ENCODE data around the gene KRTAP2-2. TPM values are rescaled to one million over a fixed set of nuclear protein-coding genes. Genes with fewer than 3 reads are reported as not detected.
"Not testable (repeated sequence)": the region's sequence is repeated elsewhere in the genome, so short reads cannot be mapped to it uniquely, and the experiment has no call there.

The KRTAP2-2 gene
- total RNA-seq, 1 experiment from 2014 or later, result not detected

DNA sequence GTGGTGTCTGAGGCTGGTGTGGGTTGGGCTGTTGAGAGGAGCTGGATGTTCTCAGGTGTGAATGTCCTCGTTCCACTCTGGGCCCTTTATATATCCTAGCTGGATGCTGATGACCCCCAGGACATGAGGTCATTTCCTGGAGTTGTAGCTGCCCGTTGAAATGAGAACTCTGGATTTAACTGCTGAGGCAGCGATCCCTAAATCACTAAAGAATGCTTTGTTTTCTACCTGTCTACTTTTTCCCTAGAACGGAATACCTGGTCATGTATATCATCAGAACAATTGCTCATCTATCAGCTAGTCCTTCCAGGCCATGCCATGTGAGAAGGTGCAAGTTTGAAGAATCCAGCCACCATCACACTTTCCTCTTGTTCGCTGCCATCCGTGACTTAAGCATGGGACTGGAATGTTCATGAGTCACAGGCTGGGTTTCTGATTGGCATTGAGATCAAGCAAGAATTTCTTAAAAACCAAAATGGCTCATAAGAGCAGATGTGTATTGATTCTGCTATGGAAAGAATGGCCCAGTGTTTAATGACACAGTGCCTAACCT lies 5.1 kb upstream of the KRTAP2-2 start, which contains the start of gene KRTAP2-3:
Gene KRTAP2-3, minus strand, starts transcription at position 63 of the 553 bp plus-strand sequence. CDS start 64 bp downstream, outside the sequence.
- Mint-ChIP-seq H3K4me1 (peaks cover 13% of the 10 kb centered on the region), H3K9me3 (peaks cover 8% of the 10 kb centered on the region), H3K27me3 (ENCODE audit: low read depth) (no peaks in the 10 kb centered on the region), H3K36me3 (peaks cover 4% of the 10 kb centered on the region; the same call in 1 of the 2 replicates), H3K4me3 (no peak within 1 kb of the TSS), H3K27ac (peak within 1 kb of the TSS; percentile 60; the same call in 1 of the 2 replicates)
- no peak for DNase-seq (ENCODE audit: low spot score)
- ATAC-seq, result peak; percentile 16; the same call in 1 of the 2 replicates
- CTCF ChIA-PET, result interaction anchor here (1.1 kb wide), 1 partner anchor 21 kb away, joined by 3 read pairs; no protein-coding TSS in a partner anchor
- POLR2A ChIA-PET, result no interaction called here
- TF ChIP-seq NR3C1 (CRISPR knock-in tag; conservative IDR thresholded peaks at IDR 0.05; ENCODE audit: low read depth) (no peak), NR1H2 (CRISPR knock-in tag; IDR thresholded peaks at IDR 0.05) (no peak), ZBTB21 (CRISPR knock-in tag; IDR thresholded peaks at IDR 0.05; ENCODE audit: borderline replicate concordance) (no peak), HMGA2 (CRISPR knock-in tag; IDR thresholded peaks at IDR 0.05) (no peak)
- TF ChIP-seq, protein P1, sequence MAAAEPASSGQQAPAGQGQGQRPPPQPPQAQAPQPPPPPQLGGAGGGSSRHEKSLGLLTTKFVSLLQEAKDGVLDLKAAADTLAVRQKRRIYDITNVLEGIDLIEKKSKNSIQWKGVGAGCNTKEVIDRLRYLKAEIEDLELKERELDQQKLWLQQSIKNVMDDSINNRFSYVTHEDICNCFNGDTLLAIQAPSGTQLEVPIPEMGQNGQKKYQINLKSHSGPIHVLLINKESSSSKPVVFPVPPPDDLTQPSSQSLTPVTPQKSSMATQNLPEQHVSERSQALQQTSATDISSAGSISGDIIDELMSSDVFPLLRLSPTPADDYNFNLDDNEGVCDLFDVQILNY (CRISPR knock-in tag; IDR thresholded peaks at IDR 0.05), result no peak

DNA sequence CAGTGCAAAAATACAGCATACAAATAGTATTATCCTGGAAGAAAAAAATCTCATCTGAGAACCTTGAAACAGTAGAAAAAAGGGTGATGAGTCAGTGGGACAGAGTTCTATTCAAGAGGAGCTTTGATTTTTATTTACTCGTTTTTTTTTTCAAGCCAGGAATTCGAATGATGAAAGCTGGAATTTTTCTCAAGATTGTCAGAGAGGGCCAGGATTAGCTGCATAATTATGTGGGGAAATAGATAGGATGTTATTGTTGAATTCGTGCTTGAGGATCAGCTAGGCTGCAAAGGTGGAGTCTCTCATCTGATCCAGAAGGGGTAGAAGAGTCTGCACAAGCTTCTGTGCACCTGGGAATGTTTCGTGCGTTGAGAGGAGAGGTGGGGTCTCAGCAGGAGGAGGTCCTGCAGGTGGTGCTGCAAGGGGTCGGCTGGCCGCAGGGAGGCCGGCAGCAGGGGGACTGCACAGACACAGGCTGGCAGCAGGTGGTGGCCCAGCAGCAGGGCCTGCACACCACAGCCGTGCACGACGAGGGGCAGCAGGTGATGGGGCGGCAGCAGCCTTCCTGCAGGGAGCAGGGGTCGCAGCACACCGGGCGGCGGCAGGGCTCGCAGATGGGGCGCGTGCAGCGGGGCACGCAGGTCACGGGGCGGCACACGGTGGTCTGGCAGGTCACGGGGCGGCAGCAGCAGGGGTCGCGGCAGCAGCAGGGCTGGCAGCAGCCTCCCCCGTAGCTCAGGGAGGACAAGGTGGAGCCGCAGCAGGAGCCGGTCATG lies 4.4 kb upstream of the KRTAP2-2 start:
- Mint-ChIP-seq H3K4me1 (peaks cover 14% of the 10 kb centered on the region), H3K27ac (peak overlapping the region; percentile 60; the same call in 1 of the 2 replicates)
- H3K4me3 Mint-ChIP-seq; H3K36me3 Mint-ChIP-seq; H3K9me3 Mint-ChIP-seq; H3K27me3 Mint-ChIP-seq (ENCODE audit: low read depth); POLR2A ChIA-PET: not testable (repeated sequence)
- CTCF ChIA-PET, result interaction anchor here (0.9 to 1.1 kb wide), 2 partner anchors 20 to 606 kb away, joined by 3 to 4 read pairs; no protein-coding TSS in a partner anchor
- peak; percentile 56; the same call in 1 of the 2 replicates for TF ChIP-seq GABPB1 (CRISPR knock-in tag; IDR thresholded peaks at IDR 0.05)
- TF ChIP-seq ZNF423 (CRISPR knock-in tag; IDR thresholded peaks at IDR 0.05), result peak; percentile 42; the same call in 1 of the 2 replicates
- ATAC-seq (peak; percentile 43), DNase-seq (ENCODE audit: low spot score) (peak; percentile 14)

DNA sequence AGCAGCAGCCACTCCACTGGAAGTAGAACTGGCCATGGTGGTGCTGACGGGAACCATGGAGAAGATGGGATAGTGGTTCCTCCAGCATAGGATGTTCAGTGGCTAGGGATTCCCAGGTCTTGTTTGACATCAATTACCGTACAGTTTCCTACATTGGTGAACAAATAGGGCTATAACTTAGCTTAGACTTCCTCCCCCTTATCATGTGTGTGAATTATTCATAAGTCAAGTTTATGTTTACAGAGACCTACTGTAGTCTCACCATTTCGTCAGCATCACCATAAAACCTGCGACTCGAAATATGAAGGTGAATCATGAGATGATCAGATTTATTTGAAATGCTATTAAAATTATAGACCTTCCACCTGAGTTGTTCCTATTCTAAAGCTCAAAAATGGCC lies 3.7 kb upstream of the KRTAP2-2 start:
- Mint-ChIP-seq H3K4me3 (no peak overlapping the region), H3K27me3 (ENCODE audit: low read depth) (no peaks in the 10 kb centered on the region), H3K9me3 (peaks cover 8% of the 10 kb centered on the region), H3K4me1 (peaks cover 17% of the 10 kb centered on the region), H3K36me3 (peaks cover 4% of the 10 kb centered on the region; the same call in 1 of the 2 replicates), H3K27ac (no peak overlapping the region)
- ATAC-seq (no peak), DNase-seq (ENCODE audit: low spot score) (no peak)
- CTCF ChIA-PET, result interaction anchor here (0.9 to 1.1 kb wide), 2 partner anchors 19 to 607 kb away, joined by 3 to 4 read pairs; no protein-coding TSS in a partner anchor
- no peak for TF ChIP-seq NFATC4 (CRISPR knock-in tag; IDR thresholded peaks at IDR 0.05)
- no peak for TF ChIP-seq IRF2 (CRISPR knock-in tag; IDR thresholded peaks at IDR 0.05; ENCODE audit: borderline replicate concordance, low read depth)
- TF ChIP-seq NR1H2 (CRISPR knock-in tag; IDR thresholded peaks at IDR 0.05), result no peak
- no peak for TF ChIP-seq NFE2L1 (CRISPR knock-in tag; IDR thresholded peaks at IDR 0.05)
- TF ChIP-seq, protein P2, sequence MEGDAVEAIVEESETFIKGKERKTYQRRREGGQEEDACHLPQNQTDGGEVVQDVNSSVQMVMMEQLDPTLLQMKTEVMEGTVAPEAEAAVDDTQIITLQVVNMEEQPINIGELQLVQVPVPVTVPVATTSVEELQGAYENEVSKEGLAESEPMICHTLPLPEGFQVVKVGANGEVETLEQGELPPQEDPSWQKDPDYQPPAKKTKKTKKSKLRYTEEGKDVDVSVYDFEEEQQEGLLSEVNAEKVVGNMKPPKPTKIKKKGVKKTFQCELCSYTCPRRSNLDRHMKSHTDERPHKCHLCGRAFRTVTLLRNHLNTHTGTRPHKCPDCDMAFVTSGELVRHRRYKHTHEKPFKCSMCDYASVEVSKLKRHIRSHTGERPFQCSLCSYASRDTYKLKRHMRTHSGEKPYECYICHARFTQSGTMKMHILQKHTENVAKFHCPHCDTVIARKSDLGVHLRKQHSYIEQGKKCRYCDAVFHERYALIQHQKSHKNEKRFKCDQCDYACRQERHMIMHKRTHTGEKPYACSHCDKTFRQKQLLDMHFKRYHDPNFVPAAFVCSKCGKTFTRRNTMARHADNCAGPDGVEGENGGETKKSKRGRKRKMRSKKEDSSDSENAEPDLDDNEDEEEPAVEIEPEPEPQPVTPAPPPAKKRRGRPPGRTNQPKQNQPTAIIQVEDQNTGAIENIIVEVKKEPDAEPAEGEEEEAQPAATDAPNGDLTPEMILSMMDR (IDR thresholded peaks at IDR 0.05), result no peak
- no peak for TF ChIP-seq PRRX2 (CRISPR knock-in tag; IDR thresholded peaks at IDR 0.05)
- TF ChIP-seq, protein P3, sequence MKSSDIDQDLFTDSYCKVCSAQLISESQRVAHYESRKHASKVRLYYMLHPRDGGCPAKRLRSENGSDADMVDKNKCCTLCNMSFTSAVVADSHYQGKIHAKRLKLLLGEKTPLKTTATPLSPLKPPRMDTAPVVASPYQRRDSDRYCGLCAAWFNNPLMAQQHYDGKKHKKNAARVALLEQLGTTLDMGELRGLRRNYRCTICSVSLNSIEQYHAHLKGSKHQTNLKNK (CRISPR knock-in tag; IDR thresholded peaks at IDR 0.05), result no peak
- no peak for TF ChIP-seq ELF4 (CRISPR knock-in tag; IDR thresholded peaks at IDR 0.05; ENCODE audit: low read depth)
- no peak for TF ChIP-seq ZNF138 (CRISPR knock-in tag; conservative IDR thresholded peaks at IDR 0.05)
- TF ChIP-seq, protein P4, sequence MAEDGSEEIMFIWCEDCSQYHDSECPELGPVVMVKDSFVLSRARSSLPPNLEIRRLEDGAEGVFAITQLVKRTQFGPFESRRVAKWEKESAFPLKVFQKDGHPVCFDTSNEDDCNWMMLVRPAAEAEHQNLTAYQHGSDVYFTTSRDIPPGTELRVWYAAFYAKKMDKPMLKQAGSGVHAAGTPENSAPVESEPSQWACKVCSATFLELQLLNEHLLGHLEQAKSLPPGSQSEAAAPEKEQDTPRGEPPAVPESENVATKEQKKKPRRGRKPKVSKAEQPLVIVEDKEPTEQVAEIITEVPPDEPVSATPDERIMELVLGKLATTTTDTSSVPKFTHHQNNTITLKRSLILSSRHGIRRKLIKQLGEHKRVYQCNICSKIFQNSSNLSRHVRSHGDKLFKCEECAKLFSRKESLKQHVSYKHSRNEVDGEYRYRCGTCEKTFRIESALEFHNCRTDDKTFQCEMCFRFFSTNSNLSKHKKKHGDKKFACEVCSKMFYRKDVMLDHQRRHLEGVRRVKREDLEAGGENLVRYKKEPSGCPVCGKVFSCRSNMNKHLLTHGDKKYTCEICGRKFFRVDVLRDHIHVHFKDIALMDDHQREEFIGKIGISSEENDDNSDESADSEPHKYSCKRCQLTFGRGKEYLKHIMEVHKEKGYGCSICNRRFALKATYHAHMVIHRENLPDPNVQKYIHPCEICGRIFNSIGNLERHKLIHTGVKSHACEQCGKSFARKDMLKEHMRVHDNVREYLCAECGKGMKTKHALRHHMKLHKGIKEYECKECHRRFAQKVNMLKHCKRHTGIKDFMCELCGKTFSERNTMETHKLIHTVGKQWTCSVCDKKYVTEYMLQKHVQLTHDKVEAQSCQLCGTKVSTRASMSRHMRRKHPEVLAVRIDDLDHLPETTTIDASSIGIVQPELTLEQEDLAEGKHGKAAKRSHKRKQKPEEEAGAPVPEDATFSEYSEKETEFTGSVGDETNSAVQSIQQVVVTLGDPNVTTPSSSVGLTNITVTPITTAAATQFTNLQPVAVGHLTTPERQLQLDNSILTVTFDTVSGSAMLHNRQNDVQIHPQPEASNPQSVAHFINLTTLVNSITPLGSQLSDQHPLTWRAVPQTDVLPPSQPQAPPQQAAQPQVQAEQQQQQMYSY (CRISPR knock-in tag; IDR thresholded peaks at IDR 0.05), result no peak
- TF ChIP-seq MYBL2 (CRISPR knock-in tag; IDR thresholded peaks at IDR 0.05), result no peak
- POLR2A ChIA-PET, result no interaction called here
